K562 (cell line): Measurements from ENCODE around the gene NHLRC2. TPM values are rescaled to one million over a fixed set of nuclear protein-coding genes. Genes with fewer than 3 reads are reported as not detected.

Experiments used
- ATAC-seq: fragments of 200-7000 bp; cut with Tn5 transposase; 3 replicates; pipeline ENCODE4 v1.9.1; 2020; ENCODE audit warnings: moderate library complexity
- BruUV-seq: library from RNA; stranded (reverse); fragments of 400-500 nt; replicated peaks from 2 replicates; lab custom pipeline; 2021; lab: Mats Ljungman, UMichigan
- CTCF ChIA-PET: fragments of 300-600 bp; formaldehyde crosslinking; extraction: SDS; loops from one replicate; lab custom pipeline; 2021; ENCODE audit warnings: low intra/inter-chr PET ratio; lab: Yijun Ruan, JAX
- POLR2A ChIA-PET: fragments of 300-600, 350-650 bp; sonication (Branson Sonifier 250); formaldehyde crosslinking; extraction: SDS; loops from one replicate; lab custom pipeline; 2021; ENCODE audit warnings: antibody characterized with exemption, inconsistent platforms; lab: Yijun Ruan, JAX
- DNase-seq, 4 experiments: peaks; one replicate each; pipeline versions ENCODE4 v3.0.0 to v3.0.0-alpha.2; 2011 to 2018; ENCODE audit warnings: low spot score in 3 of 4, mixed read lengths in 3 of 4; ENCODE audit errors: extremely low read depth in 1 of 4
- FAIRE-seq: peaks from 2 replicates; lab custom pipeline; 2011; peaks lifted over from hg19 to GRCh38; lab: Jason Lieb, UNC
- H2AFZ ChIP-seq: 2 replicates; pipeline ENCODE4 v1.6.0; 2011; ENCODE audit warnings: low read depth, low read length, control low read depth, inconsistent platforms
- H3K27ac ChIP-seq: fragments of 200-600 bp; 3 replicates; pipeline ENCODE4 v1.8.0; 2011; ENCODE audit warnings: low read depth, mild to moderate bottlenecking, control low read depth, inconsistent platforms, low read length, moderate library complexity, mixed read lengths; ENCODE audit errors: extremely low read depth
- H3K27me3 ChIP-seq, 2 experiments: fragments of 300-600 bp in 1 of 2; 2 replicates in 1 of 2; 3 replicates in 1 of 2; pipeline versions ENCODE4 v1.6.0 to v1.8.0; 2011; ENCODE audit warnings: inconsistent platforms in 2 of 2, low read length in 2 of 2, mild to moderate bottlenecking in 1 of 2, mixed read lengths in 1 of 2, moderate library complexity in 1 of 2; ENCODE audit not compliant: control insufficient read depth in 2 of 2, insufficient read depth in 2 of 2
- H3K36me3 ChIP-seq: fragments of 300-600 bp; 3 replicates; pipeline ENCODE4 v1.8.0; 2011; ENCODE audit warnings: mild to moderate bottlenecking, low read length, inconsistent platforms; ENCODE audit not compliant: control insufficient read depth, insufficient read depth
- H3K4me1 ChIP-seq, 2 experiments: fragments of 200-600 bp in 1 of 2; replicated peaks in 1 of 2; 2 replicates in 1 of 2; 3 replicates in 1 of 2; pipeline versions ENCODE4 v1.5.1 to v1.8.0; 2011; ENCODE audit warnings: inconsistent platforms in 2 of 2, low read length in 2 of 2, mild to moderate bottlenecking in 1 of 2, mixed read lengths in 1 of 2, moderate library complexity in 1 of 2; ENCODE audit not compliant: control insufficient read depth in 2 of 2, insufficient read depth in 2 of 2
- H3K4me2 ChIP-seq: 2 replicates; pipeline ENCODE4 v1.6.1; 2011; ENCODE audit warnings: low read length, control low read depth, inconsistent platforms, mixed read lengths; ENCODE audit not compliant: insufficient read depth
- H3K4me3 ChIP-seq: fragments of 200-600 bp; sonication (generic), shearing (Covaris generic); 2 replicates; pipeline ENCODE4 v1.5.1; 2016; ENCODE audit warnings: control low read depth, inconsistent platforms
- H3K79me2 ChIP-seq: fragments of 200-600 bp; 3 replicates; pipeline ENCODE4 v1.8.0; 2011; ENCODE audit warnings: low read length, inconsistent platforms; ENCODE audit not compliant: control insufficient read depth, insufficient read depth
- H3K9ac ChIP-seq, 2 experiments: 2 replicates each; pipeline versions ENCODE4 v1.6.0 to v1.6.1; 2011; ENCODE audit warnings: low read depth in 2 of 2, low read length in 2 of 2, control low read depth in 1 of 2, inconsistent platforms in 1 of 2, mild to moderate bottlenecking in 1 of 2, mixed read lengths in 1 of 2; ENCODE audit not compliant: insufficient read depth in 1 of 2
- H3K9me1 ChIP-seq: one replicate; pipeline ENCODE4 v1.6.0; 2011; ENCODE audit warnings: inconsistent platforms, mild to moderate bottlenecking, low read length, moderate library complexity; ENCODE audit not compliant: control insufficient read depth, insufficient read depth
- H3K9me3 ChIP-seq: replicated peaks from 2 replicates; pipeline ENCODE4 v1.5.1; 2011; ENCODE audit warnings: low read depth, low read length, inconsistent platforms; ENCODE audit not compliant: control insufficient read depth, insufficient read depth
- H4K20me1 ChIP-seq: replicated peaks from 2 replicates; pipeline ENCODE4 v1.6.1; 2011; ENCODE audit warnings: low read length, inconsistent platforms, mixed read lengths; ENCODE audit not compliant: control insufficient read depth, insufficient read depth
- BRF2 ChIP-seq: IDR thresholded peaks from 3 replicates; pipeline ENCODE4 v1.6.1; 2011; ENCODE audit warnings: borderline replicate concordance, mild to moderate bottlenecking; ENCODE audit not compliant: insufficient read length, insufficient read depth
- NFIX ChIP-seq: fragments of 250-450 bp; sonication (Bioruptor Pico); IDR thresholded peaks from 2 replicates; pipeline ENCODE4 v1.4.0; 2020; ENCODE audit warnings: low read depth, mild to moderate bottlenecking, moderate library complexity
- NRF1 ChIP-seq, 2 experiments: fragments of 450-650 bp; IDR thresholded peaks in 1 of 2; conservative IDR thresholded peaks in 1 of 2; 2 replicates each; pipeline ENCODE4 v1.6.1; 2014; ENCODE audit warnings: mild to moderate bottlenecking in 2 of 2
- SIN3B ChIP-seq: fragments of 450-650 bp; IDR thresholded peaks from 2 replicates; pipeline ENCODE4 v1.6.1; 2017; ENCODE audit warnings: low read depth, mild to moderate bottlenecking, moderate library complexity
- TBP ChIP-seq: optimal IDR thresholded peaks from 2 replicates; pipeline ENCODE3; 2011; ENCODE audit warnings: low read depth, low read length, improper control_type of control experiment
- XRCC5 ChIP-seq: fragments of 200-400 bp; formaldehyde crosslinking; IDR thresholded peaks from 2 replicates; pipeline ENCODE4 v1.6.1; 2017; ENCODE audit warnings: low read depth, mild to moderate bottlenecking, low read length
- ZNF324 ChIP-seq: fragments of 250-450 bp; sonication (Bioruptor Pico); IDR thresholded peaks from 2 replicates; pipeline ENCODE4 v1.4.0; 2020; ENCODE audit warnings: mild to moderate bottlenecking
- ZNF76 ChIP-seq: fragments of 250-450 bp; sonication (Bioruptor Pico); IDR thresholded peaks from 2 replicates; pipeline ENCODE4 v1.4.0; 2020; ENCODE audit warnings: mild to moderate bottlenecking, moderate library complexity, borderline replicate concordance
- WGBS: fragments of 100-300 bp; shearing (Covaris generic); methylation state at CpG from one replicate; pipeline ENCODE4 v1.1.6; 2016; ENCODE audit warnings: low coverage, mixed read lengths; ENCODE audit not compliant: insufficient coverage; ENCODE audit errors: missing lambda C conversion rate; 5-methylcytosine and 5-hydroxymethylcytosine counted together
- in situ Hi-C: fragments of 300-500 bp; cut with MboI; formaldehyde crosslinking; loops from 4 replicates; pipeline ENCODE4 v1.15.0; 2018; ENCODE audit warnings: inconsistent platforms, mixed read lengths
- intact Hi-C: fragments of 100-400 bp; cut with micrococcal nuclease; formaldehyde crosslinking; loops from 2 replicates; pipeline ENCODE4 v1.14.2; 2022
- polyA plus RNA-seq, 8 experiments: library from polyadenylated mRNA; depleted of rRNA in 4 of 8; stranded (reverse) in 5 of 8; unstranded in 3 of 8; fragments of >200 nt; fragmentation: Nextera tagmentation in 2 of 8; fragmentation: Illumina TruSeq in 1 of 8; extraction: Ambion mirVana in 2 of 8; extraction: Trizol in 1 of 8; gene quantifications; 2 replicates each; pipeline versions ENCODE4 v1.2.1 to v1.2.3, GENCODE V29; 2011 to 2014; ENCODE audit warnings: inconsistent platforms in 1 of 8, missing spikeins in 1 of 8
- total RNA-seq, 7 experiments: library from RNA; depleted of rRNA in 6 of 7; stranded (reverse); fragments of >200 nt in 6 of 7; fragmentation: Illumina TruSeq in 2 of 7; extraction: Trizol in 2 of 7; gene quantifications; 2 replicates each; pipeline versions ENCODE4 v1.2.1 to v1.2.3, GENCODE V29; 2011 to 2021; ENCODE audit warnings: low replicate concordance in 1 of 7

NHLRC2 gene
- total and polyA plus RNA-seq, 9 of the 15 experiments (the other 6 are each of a cell fraction or from before 2014, with no cell fraction given), result 1.5 to 22.4 (median 10.3) TPM

GRCh38 chr10:113924186-113924585 is 69.7 kb downstream of the NHLRC2 start (continued):
- TF ChIP-seq BRF2 (no peak), TBP (no peak), SIN3B (no peak), NFIX (CRISPR knock-in tag) (no peak), ZNF76 (CRISPR knock-in tag) (no peak)

- Histone ChIP-seq H3K4me1 (no peaks in the 10 kb centered on the region), H3K9ac (no peak overlapping the region), H3K36me3 (no peaks in the 10 kb centered on the region), H3K4me2 (no peak overlapping the region), H3K27ac (no peak overlapping the region), H2AFZ (no peak overlapping the region), H3K9me3 (no peaks in the 10 kb centered on the region), H3K4me3 (no peak overlapping the region), H3K79me2 (no peaks in the 10 kb centered on the region), H4K20me1 (no peaks in the 10 kb centered on the region), H3K27me3 (no peaks in the 10 kb centered on the region), H3K9me1 (no peaks in the 10 kb centered on the region)
- DNase-seq (no peak), ATAC-seq (no peak), FAIRE-seq (no peak)
- CTCF ChIA-PET, result no interaction called here
- no peak for TF ChIP-seq XRCC5
- TF ChIP-seq ZNF324 (CRISPR knock-in tag), result peak; percentile 80
- no peak for TF ChIP-seq NRF1 (conservative IDR thresholded peaks at IDR 0.05 in 1 of 2, IDR thresholded peaks at IDR 0.05 in 1 of 2)
- POLR2A ChIA-PET, result interaction anchor here (0.6 kb wide), 1 partner anchor 66 kb away, joined by 4 read pairs; no protein-coding TSS in a partner anchor
- WGBS, result 3% methylated on average over 4 of the region's 4 CpGs
- intact Hi-C loops, result loop anchor here (10.0 kb wide), 1 partner anchor 180 kb away; no protein-coding TSS in a partner anchor
- no TSS peak for BruUV-seq
- in situ Hi-C loops, result no loop called here
Measured at GRCh38 chr10:113924664-113925063, 70.2 kb downstream of the NHLRC2 start.
